GM13976 (cell line): ENCODE data around the gene ZNF519.
"Not testable (repeated sequence)": the region's sequence is repeated elsewhere in the genome, so short reads cannot be mapped to it uniquely, and the experiment has no call there.

Experiments
- DNase-seq: peaks from one replicate; pipeline ENCODE4 v3.0.0; 2012; ENCODE audit warnings: low spot score
- in situ Hi-C: fragments of 300-500 bp; cut with MboI; formaldehyde crosslinking; loops from one replicate; pipeline ENCODE4 v1.12.0; 2022; ENCODE audit warnings: low sequenced_read_pairs, mixed read lengths, inconsistent platforms; ENCODE audit not compliant: unreplicated experiment
- TF ChIP-seq, protein P1 (sequence below): IDR thresholded peaks from 2 replicates; pipeline ENCODE4 v1.5.1; 2012; ENCODE audit warnings: borderline replicate concordance, mild to moderate bottlenecking; ENCODE audit not compliant: insufficient read depth; ENCODE audit errors: extremely low read depth, missing control alignments, control extremely low read depth

ZNF519 gene

DNA sequence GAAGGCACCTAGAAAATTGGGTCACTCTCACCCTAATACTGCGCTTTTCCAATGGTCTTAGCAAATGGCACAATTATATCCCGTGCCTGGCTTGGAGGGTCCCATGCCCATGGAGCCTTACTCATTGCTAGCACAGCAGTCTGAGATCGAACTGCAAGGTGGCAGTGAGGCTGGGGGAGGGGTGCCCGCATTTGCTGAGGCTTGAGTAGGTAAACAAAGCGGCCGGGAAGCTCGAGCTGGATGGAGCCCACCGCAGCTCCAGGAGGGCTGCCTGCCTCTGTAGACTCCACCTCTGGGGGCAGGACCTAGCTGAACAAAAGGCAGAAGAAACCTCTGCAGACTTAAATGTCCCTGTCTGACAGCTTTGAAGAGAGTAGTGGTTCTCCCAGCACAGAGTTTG, 30.7 kb upstream of the ZNF519 start:
- DNase-seq, in situ Hi-C loops: not testable (repeated sequence)

DNA sequence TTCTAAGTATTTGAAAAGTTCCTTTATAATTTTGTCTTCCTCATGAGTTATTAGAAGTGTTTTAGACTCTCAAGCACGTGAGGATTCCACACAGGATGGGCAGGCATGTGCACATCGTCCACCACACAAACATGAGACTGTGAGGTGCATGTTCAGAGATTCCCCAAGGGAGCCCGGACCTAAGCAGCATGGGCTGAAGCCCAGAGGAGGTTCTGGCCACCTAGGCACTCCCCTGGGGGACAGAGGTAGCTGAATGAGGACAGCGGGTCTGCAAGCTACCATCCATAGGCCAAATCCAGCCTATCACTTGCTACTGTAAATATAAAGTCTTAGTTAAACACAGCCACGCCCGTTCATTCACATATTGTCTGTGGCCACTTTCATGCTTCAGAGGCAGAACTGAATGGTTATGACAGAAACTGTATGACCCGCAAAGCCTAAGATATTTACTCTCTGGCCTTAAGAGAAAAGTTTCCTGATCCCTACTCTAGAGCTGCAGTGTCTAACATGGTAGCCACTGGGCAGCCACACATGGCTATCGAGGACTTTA, 19.4 kb upstream of the ZNF519 start:
- in situ Hi-C loops, DNase-seq: not testable (repeated sequence)

DNA sequence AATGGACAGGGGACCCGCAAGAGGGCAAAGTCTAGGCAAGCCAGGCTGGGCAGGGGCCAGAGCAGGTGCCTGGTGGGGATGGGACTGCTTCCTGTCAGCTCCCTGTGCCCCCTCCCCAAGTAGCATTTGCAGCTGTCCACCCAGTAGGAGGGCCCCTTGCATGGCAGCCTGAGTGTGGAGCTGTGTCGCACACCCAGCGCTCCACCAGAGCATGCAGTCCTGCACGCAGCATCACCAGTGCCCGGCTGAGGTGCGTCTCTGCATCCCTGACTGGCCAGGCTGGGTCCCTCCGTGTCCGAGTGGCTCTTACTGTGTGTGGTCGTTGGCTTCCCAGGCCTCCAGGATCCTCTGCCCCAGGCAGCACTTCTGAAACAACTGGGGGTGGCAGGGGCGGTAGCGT, 18.5 kb upstream of the ZNF519 start:
- in situ Hi-C loops, DNase-seq: not testable (repeated sequence)

DNA sequence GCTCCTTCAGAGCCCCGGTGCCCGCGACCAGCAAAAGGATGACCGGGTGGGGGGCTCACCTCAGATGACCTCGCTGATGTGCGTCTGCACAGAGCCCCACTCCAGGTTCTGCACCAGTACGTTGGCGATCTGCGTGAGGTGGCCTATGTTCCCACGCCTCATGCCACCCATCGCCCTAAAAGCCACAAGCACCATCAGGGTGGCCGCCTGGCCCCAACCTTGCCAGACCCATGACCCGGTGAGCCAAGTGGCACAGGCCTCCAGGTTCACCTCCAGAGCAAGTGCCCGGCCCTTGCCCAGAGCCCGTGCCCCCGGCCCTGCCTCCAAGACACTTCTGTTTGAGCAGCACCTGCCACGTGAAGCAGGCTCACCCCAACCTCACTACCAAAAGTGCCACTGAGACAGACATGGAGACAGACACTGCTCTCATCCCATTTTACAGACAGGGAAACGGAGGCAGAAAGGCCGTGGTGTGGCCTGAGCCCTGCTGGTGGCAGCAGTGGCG, 17.7 kb upstream of the ZNF519 start:
- in situ Hi-C loops, DNase-seq: not testable (repeated sequence)

DNA sequence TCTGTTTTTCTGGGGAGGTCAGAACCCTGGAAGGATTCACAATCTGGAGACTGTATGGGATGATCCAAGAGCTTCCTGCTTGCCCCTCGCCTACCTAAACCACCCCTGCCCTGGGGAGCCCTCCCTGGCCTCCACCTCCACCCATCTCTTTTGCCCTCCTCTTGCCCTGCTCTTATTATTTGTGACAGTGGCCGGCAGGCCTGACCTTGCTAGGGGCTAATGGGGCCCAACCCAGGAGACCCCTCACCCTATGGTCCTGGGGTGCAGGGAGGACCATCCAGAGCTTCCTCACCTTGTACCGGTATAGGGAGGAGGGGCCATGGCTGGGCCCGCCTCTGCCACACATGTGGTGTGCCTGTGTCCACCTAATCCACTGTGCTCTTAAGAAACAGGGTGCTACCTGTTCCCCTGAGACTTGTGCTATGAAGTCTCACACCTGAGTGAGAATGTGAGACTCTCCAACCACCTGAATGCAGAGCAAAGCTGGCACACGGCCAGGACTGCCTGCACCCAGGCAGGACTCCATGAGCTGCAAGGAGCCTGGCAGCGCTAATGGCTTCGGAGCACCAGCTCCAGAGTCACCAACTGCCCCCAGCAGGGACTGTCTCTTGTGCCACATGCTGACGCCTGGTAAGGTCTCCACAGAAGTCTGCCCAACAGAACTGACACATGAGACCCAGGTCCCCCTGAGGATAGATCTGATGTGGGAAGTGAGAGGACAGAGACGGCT, 17.1 kb upstream of the ZNF519 start:
- DNase-seq, in situ Hi-C loops: not testable (repeated sequence)

DNA sequence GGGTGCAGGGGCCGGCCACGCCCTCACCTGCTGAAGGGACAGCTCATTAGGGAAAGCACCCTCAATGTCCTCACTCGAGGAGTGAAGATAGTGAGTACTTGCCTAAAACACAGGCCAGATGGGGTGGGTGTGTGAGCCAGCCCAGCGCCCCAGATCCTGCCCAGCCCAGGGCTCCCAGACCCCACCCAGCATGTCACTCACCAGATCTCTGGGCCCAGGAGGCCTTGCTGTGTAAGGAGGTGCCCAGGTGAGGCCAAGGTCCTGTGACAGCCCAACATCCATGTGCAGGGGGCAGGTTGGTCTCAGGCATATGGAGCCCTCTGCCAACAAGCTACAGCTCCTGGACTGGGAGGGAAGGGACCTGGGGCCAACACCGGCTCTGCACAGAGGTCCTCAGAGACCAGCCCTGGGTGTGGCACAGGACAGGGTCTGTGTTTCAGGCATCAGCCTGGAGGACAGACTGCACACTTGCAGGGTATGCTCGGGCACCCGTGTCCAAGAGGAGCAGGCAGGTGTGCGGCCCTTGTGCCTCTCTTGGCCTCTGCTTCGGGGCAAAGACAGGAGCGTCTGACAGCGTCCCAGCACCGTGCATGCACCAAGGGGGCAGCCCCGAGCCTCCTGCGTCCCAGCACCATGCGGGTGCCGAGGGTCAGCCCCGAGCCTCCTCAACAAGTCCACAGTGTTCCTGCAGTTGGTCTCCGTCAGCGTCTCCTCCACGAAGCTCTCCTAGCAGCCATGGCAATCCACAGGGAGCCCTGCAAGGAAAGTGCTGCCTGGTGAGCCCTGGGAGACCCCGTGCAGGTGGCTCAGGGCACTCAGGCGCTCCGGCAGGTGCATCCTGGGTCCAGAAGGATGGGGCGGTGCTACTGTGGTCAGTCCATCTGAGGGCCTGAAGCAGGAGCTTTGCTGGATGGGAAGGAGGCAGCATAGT, 16.0 kb upstream of the ZNF519 start:
- DNase-seq, in situ Hi-C loops: not testable (repeated sequence)

DNA sequence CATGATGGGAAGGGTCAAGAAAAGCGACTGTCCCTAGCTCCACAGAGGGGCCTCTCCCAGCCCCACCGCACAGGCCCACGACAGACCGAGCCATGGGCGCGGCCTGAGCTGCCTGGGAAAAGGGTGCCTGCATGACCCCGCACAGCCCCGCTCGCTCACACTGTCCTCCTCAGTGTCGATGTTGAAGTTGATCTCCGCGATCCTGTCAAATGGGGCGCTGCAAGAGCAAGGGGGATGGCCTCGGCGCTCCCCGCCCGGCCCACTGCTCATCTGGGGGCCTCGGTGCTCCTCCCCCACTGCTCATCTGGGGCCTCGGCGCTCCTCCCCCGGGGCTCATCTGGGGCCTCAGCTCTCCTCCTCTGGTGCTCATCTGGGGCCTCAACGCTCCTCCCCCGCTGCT, 14.5 kb upstream of the ZNF519 start:
- in situ Hi-C loops, DNase-seq: not testable (repeated sequence)

DNA sequence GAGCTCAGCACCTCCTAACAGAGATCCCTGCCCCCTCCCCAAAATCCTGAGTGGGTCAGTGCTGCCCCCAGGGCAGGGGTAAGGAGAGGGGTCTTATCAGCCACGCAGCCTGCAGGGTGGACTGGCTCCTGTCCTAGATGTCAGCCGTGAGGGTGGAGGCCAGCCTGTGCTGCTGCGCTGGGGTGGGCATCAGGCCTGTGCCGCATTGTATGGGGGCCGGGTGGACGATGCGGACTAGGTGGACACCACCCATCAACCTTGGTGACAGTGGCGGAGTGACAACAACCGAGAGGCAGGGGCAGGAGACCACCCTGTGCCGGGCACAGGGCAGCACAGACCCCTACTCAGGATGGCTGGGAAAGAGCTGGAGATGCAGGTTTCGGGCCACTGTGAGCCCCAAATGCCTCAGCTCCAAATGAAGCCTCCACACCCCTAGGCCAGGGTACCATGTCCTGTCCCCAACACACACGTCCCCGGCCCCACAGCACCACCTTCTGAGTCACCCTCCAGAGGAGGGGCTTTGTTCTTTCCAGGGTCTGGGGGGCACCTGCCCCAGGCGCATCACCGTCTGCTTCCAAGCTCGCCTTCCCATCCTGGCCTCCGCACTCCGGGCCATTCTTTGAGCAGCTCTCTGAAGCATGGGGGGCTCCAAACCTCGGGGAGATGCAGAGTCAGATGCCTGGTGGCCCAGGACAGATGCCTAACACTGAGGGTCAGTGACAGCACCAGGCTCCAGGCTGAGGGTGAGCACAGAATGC, 13.5 kb upstream of the ZNF519 start:
- DNase-seq, in situ Hi-C loops: not testable (repeated sequence)

DNA sequence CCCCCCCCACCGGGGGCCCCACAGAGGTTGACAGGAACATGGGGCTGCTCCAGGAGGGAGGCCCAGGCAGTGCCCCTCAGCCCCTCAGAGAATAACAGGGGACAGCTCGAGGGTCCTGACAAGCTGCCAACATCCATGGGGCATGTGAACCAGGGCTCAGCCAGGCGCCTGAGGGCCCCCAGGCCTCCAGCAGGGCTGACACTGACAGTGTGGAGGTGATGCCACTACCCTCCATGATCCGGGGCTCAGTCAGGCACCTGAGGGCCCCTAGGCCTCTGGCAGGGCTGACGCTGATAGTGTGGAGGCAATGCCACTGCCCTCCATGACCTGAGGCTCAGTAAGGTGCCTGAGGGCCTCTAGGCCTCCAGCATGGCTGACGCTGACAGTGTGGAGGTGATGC, 12.8 kb upstream of the ZNF519 start:
- in situ Hi-C loops, DNase-seq: not testable (repeated sequence)

DNA sequence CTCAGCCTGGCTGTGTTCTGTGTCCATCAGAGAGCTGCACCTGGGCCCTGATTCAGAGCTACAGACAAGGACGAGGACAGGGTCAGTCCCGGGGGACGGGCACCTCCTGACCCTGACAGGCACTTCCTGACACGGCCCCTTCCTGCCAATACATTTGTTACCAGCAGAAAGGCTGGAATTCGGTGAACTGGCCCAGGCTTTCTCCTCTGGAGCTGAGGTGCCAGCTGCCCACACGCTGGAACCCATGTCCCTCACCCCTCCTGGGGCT, 12.3 kb upstream of the ZNF519 start:
- no peak for DNase-seq
- in situ Hi-C loops = no loop called here
- TF ChIP-seq, protein P1, sequence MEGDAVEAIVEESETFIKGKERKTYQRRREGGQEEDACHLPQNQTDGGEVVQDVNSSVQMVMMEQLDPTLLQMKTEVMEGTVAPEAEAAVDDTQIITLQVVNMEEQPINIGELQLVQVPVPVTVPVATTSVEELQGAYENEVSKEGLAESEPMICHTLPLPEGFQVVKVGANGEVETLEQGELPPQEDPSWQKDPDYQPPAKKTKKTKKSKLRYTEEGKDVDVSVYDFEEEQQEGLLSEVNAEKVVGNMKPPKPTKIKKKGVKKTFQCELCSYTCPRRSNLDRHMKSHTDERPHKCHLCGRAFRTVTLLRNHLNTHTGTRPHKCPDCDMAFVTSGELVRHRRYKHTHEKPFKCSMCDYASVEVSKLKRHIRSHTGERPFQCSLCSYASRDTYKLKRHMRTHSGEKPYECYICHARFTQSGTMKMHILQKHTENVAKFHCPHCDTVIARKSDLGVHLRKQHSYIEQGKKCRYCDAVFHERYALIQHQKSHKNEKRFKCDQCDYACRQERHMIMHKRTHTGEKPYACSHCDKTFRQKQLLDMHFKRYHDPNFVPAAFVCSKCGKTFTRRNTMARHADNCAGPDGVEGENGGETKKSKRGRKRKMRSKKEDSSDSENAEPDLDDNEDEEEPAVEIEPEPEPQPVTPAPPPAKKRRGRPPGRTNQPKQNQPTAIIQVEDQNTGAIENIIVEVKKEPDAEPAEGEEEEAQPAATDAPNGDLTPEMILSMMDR = no peak

DNA sequence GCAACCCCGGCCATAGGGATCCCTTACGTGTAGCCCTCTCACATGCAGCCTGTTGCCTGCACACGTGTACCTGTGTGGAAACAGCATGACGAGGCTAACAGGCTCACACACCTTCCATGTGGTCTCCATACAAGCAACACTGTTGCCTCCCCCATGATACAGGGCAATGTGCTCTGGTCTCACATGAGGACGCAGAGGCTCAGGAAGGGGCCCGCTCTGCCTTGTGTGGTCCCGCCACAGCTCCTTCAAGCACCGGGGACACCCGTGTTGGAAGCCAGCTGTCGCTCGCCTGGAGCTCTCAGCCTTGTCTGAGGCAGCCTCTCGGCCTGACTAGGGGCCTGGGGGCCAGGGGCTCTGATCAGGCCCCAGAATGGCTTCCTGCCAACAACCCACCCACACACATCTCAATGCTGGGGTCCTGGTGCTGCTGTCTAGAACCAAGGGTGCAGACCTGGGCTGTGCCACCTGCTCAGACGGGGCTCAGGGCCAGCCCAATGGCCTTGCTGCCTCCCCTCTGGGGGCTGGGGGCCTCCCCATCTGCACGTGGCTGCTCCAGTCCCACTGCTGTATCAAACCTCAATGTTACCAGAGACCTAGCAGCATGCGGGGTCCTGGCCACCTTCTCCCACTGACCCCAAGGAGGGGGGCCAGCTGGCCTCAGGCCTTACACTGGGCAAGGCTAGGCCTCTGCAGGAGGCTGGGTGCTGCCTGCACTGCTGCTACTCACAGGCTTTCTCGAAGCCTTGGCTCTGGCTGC, 11.8 kb upstream of the ZNF519 start:
- in situ Hi-C loops, DNase-seq: not testable (repeated sequence)

DNA sequence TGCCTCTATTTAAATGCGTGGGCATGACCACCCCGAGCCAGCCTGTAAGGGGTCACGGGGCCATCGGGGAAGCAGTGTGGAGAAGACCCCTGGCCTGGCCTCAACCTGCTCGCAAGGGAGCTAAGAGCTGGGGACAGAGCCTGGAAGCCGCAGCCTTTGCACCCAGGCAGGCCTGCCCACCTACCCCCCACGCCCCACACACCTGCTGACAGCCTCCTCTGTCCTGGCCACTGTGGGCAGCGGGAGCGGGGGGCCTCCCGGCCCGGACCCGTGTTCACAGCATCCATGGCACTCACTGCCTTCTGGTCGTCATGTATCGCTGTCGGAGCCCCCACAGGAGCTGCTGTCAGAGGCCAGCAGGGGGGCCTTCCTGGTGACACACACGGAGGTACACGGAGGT, 11.2 kb upstream of the ZNF519 start:
- in situ Hi-C loops, DNase-seq: not testable (repeated sequence)

DNA sequence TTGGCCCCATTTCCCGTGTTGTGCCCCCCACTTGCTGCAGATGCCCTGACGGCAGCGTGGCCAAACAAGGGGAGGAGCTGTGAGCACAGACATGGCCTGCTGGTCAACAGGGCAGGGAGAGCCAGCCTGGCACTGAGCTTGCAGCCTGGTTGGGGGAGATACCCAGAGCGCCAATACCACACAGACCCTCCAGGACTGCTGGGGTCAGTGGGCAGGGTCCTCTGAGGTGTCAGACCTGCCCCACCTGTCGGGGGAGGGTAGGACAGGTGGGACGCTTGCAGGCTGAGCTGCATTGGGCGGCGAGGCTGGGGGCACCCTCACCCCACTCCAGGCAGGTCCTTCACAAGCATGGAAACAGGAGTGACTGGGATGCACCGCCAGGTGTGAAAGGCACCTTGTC, 9.9 kb upstream of the ZNF519 start:
- DNase-seq, in situ Hi-C loops: not testable (repeated sequence)

DNA sequence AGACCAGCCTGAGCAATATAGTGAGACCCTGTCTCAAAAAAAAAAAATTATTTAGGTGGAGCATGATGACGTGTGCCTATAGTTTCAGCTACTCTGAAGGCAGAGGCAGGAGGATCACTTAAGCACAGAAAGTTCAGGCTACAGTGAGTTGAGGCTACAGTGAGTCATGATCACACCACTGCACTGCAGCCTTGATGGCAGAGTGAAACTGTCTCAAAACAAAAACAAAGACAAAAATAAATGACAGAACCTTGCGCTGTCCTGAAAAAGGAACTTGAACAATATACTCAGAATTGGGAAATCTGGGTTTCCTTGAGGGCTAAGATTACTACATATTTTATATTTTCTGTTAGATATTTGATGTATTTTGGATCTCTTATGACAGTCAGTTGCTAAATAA, 7.3 kb upstream of the ZNF519 start:
- DNase-seq, in situ Hi-C loops: not testable (repeated sequence)

DNA sequence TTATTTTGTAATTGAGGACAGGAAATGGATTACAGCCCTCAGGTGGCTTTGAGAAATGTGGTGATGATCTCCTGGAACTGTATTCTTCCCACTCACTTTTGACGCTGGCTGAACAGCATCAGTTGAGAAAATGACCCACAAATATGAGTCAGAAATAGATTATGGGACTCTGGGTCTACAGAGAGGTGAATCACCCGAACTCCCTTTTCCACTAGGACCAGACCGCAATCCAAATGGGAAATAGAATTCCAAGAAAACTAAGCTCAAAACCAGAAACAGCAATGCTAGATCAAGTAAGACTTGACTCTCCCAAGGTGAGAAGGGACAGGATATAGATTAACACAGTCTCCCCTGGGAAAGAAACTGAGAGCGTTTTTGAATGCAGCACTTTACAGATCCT, 5.7 kb upstream of the ZNF519 start:
- in situ Hi-C loops, DNase-seq: not testable (repeated sequence)

DNA sequence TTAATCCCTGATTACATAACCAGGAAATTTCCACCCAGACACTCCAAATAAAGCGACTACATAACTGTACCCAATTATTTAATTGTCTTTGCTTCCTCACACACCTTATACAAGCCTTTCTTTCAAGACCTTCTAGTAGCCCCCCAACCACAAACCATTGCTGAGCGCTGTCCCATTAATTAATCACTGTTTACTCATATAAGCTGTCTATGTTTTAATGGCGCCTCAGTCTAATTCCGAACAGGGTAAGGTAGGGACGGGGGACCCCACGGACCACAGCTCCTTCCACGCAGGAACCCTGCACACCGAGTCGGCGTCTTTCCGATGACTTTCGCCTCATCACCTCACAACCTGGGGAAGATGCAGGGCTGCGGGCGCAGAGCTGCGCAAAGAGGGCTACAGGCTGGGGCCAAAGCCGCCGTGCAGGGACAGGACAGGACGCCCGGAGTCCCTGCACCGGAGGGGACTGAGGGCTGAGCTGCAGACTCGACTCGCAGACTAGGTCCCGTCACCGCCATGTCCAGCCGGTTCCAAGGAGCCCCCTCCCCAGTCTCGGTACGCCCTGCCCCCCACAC, 452 bp downstream of the ZNF519 start:
- in situ Hi-C loops, DNase-seq: not testable (repeated sequence)
